GM12873 (cell line): ENCODE measurements around the gene IGBP1.

ENCODE experiments used
- TF ChIP-seq, protein P1 (sequence below): IDR thresholded peaks from 2 replicates; pipeline ENCODE4 v1.5.1; 2012; ENCODE audit warnings: low read depth, mild to moderate bottlenecking, moderate library complexity, low read length, control low read depth; ENCODE audit not compliant: insufficient read depth; ENCODE audit errors: missing control alignments

IGBP1 gene

GRCh38 chrX:70133303-70134115 is at the start of gene IGBP1:
Gene IGBP1 (plus strand): TSS chrX:70133447. CDS start chrX:70133948, 501 bp downstream.
- TF ChIP-seq, protein P1, sequence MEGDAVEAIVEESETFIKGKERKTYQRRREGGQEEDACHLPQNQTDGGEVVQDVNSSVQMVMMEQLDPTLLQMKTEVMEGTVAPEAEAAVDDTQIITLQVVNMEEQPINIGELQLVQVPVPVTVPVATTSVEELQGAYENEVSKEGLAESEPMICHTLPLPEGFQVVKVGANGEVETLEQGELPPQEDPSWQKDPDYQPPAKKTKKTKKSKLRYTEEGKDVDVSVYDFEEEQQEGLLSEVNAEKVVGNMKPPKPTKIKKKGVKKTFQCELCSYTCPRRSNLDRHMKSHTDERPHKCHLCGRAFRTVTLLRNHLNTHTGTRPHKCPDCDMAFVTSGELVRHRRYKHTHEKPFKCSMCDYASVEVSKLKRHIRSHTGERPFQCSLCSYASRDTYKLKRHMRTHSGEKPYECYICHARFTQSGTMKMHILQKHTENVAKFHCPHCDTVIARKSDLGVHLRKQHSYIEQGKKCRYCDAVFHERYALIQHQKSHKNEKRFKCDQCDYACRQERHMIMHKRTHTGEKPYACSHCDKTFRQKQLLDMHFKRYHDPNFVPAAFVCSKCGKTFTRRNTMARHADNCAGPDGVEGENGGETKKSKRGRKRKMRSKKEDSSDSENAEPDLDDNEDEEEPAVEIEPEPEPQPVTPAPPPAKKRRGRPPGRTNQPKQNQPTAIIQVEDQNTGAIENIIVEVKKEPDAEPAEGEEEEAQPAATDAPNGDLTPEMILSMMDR: peak; percentile 64

- TF ChIP-seq, protein P1: no peak
Measured at GRCh38 chrX:70084592-70085240, 48.5 kb upstream of the IGBP1 start.

- TF ChIP-seq, protein P1: no peak
Measured at GRCh38 chrX:70087857-70088630, 45.2 kb upstream of the IGBP1 start.

GRCh38 chrX:70088751-70089150 is 44.5 kb upstream of the IGBP1 start:
- TF ChIP-seq, protein P1: no peak

- TF ChIP-seq, protein P1: no peak
Measured at GRCh38 chrX:70089604-70090297, 43.5 kb upstream of the IGBP1 start.

DNA sequence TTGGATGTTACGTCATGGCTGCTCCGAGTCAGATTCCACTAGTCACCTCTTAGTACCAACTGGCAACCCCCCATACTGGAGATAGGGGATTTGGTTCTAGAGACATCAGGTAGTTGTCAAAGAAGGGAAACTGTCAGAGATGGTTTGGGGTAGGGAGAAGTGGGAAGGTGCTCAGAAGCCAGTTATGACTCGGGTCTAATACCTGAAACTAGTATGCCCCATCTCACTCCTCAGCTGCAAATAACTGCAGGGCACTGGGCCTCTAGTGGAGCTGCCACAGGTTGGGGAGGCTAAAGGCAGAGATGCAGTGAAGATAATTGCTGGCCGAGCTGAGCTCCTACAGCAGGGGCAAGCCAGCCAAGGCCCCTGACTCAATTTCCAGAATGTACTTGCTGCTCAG is 41.0 kb upstream of the IGBP1 start:
- TF ChIP-seq, protein P1: no peak
